ENCODE measurements around the gene KDELR1. TPM values are rescaled to one million over a fixed set of nuclear protein-coding genes. Genes with fewer than 3 reads are reported as not detected.
"Not testable (repeated sequence)": the region's sequence is repeated elsewhere in the genome, so short reads cannot be mapped to it uniquely, and the experiment has no call there.

KDELR1 gene
- total and polyA plus RNA-seq, 8 donors, result 58.7 to 113 (median 83.3) TPM

GRCh38 chr19:48393559-48394330, 2.4 kb upstream of the KDELR1 start, which contains the start of gene GRIN2D:
GRIN2D (plus strand) TSS chr19:48393668; CDS start chr19:48398393, 4,725 bp downstream.
- Histone ChIP-seq H3K27ac (no peak within 1 kb of the TSS), H3K36me3 (peaks cover 0 to 6% (median 0%) of the 10 kb centered on the region in 3 donors), H3K27me3 (peaks cover 0 to 8% (median 2%) of the 10 kb centered on the region in 4 donors), H3K4me3 (no peak within 1 kb of the TSS), H3K4me1 (no peaks in the 10 kb centered on the region), H3K9me3 (no peaks in the 10 kb centered on the region)
- DNase-seq (peak in 3 of 6 donors; percentile 45 to 75 (median 71)), ATAC-seq (no peak), FAIRE-seq (no peak)
- 3 to 4% methylated on average over 33 to 40 of the region's 40 CpGs for WGBS, 2 donors
- intact Hi-C loops (cut with DNase I), result no loop called here
- TF ChIP-seq, protein P1, sequence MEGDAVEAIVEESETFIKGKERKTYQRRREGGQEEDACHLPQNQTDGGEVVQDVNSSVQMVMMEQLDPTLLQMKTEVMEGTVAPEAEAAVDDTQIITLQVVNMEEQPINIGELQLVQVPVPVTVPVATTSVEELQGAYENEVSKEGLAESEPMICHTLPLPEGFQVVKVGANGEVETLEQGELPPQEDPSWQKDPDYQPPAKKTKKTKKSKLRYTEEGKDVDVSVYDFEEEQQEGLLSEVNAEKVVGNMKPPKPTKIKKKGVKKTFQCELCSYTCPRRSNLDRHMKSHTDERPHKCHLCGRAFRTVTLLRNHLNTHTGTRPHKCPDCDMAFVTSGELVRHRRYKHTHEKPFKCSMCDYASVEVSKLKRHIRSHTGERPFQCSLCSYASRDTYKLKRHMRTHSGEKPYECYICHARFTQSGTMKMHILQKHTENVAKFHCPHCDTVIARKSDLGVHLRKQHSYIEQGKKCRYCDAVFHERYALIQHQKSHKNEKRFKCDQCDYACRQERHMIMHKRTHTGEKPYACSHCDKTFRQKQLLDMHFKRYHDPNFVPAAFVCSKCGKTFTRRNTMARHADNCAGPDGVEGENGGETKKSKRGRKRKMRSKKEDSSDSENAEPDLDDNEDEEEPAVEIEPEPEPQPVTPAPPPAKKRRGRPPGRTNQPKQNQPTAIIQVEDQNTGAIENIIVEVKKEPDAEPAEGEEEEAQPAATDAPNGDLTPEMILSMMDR (IDR thresholded peaks at IDR 0.05), result no peak

DNA sequence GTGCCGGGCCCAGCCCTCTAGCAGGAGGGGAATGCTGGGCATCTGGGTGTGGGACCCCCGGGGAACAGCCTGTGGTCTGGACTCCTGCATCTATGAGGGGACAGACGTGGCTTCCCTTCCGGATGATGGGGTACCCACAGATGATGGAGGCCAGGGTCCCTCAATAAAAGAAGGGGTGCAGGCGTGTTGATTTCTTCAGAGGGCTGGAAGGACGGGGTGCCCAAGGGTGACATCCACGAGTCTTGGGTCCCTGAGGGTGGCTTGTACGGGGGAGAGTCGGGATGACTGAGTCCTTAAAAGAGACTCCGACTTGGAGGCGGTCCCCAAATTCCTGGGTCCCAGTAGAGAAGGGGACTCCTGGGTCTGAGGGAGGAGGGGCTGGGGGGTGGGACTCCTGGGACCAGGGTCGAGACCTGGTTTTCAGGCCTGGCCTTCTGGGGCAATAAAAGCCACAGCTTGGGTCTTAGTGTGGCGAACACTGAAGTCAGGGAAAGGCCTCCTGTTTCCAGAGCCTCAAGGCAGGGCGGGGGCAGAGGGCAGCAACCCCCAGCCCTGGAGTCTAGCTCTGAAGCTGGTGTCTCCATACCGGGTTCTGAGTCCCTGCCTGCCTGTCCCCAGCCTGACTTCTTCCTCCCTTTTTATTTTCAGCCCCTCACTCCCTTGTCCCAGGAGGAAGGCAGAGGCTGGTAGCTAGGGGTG, 1.7 kb upstream of the KDELR1 start:
- DNase-seq (peak in 1 of 6 donors; percentile 32), FAIRE-seq (no peak), ATAC-seq (no peak)
- no peak overlapping the region for H3K4me3 ChIP-seq
- H3K36me3 ChIP-seq, result peaks cover 0 to 6% (median 5%) of the 10 kb centered on the region in 3 donors
- no peaks in the 10 kb centered on the region for H3K9me3 ChIP-seq
- H3K4me1 ChIP-seq, result no peaks in the 10 kb centered on the region
- peaks cover 0 to 8% (median 2%) of the 10 kb centered on the region in 4 donors for H3K27me3 ChIP-seq
- 81 to 86% methylated on average over 15 of the region's 15 CpGs for WGBS, 2 donors
- intact Hi-C loops (cut with DNase I), result no loop called here
- TF ChIP-seq, protein P1 (IDR thresholded peaks at IDR 0.05), result no peak
- no peak overlapping the region for H3K27ac ChIP-seq

DNA sequence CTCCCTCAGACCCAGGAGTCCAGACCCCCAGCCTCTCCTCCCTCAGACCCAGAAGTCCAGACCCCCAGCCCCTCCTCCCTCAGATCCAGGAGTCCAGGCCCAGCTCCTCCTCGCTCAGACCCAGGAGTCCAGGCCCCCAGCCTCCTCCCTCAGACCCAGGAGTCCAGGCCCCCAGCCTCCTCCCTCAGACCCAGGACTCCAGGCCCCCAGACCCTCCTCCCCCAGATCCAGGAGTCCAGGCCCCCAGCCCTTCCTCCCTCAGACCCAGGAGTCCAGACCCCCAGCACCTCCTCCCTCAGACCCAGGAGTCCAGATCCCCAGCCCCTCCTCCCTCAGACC, 624 bp upstream of the KDELR1 start:
- H3K36me3 ChIP-seq; H3K4me1 ChIP-seq; H3K27ac ChIP-seq; H3K4me3 ChIP-seq; ATAC-seq; intact Hi-C loops (cut with DNase I); H3K27me3 ChIP-seq; FAIRE-seq; H3K9me3 ChIP-seq: not testable (repeated sequence)
- peak in 1 of 6 donors; percentile 34 for DNase-seq
- 57% methylated on average over 1 of the region's 1 CpG; no CpG with 5 or more reads in 1 of the 2 donors for WGBS, 2 donors

DNA sequence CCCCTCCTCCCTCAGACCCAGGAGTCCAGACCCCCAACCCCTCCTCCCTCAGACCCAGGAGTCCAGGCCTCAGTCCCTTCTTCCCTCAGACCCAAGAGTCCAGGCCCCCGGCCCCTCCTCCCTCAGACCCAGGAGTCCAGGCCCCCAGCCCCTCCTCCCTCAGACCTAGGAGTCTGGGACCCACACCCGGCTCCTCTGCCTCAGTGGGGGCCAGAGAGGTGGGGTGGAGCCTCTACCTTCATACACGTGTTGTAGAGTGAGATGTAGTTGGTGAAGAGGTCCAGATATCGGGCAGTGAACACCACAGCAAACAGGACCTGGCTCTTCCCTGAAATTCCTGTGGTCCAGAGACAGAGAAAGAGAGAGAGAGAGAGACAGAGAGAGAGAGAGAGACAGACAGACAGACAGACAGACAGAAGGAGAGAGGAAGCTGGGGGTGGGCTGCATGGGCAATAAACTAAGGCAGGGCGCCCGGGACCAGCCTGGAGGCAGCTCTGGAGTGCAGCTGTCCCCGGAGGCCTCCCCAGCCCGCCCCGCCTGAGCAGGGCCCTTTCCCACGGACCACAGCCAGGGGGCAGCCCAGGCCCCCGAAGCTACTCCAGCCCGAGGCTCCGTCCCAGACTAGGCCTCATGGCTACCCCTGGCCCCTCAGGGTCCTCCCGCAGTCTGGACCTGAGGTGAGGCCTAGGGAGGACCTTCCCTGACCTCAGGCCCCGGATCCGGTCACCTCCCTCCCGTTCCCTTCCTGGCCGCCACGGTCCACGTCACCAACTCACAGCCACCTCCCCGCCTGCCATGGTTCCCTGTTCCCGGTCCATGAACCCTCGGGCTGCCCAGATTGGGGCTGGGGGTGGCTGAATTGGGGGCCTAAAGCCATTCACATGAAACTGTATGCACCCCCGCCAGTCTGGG, 907 bp downstream of the KDELR1 start:
- H3K4me3 ChIP-seq, result peak overlapping the region; percentile 84 to 91 (median 89)
- intact Hi-C loops (cut with DNase I), result no loop called here
- TF ChIP-seq, protein P1 (IDR thresholded peaks at IDR 0.05), result peak; percentile 49 to 55 (median 51)
- H3K36me3 ChIP-seq, result peaks cover 0 to 19% (median 6%) of the 10 kb centered on the region in 3 donors
- WGBS, 2 donors, result 1 to 2% methylated on average over 17 to 24 of the region's 24 CpGs
- H3K27me3 ChIP-seq, result no peaks in the 10 kb centered on the region
- H3K9me3 ChIP-seq, result no peaks in the 10 kb centered on the region
- peak overlapping the region; percentile 67 to 87 (median 76) for H3K27ac ChIP-seq
- ATAC-seq, result peak; percentile 74 to 90 (median 84)
- no peak for FAIRE-seq
- DNase-seq, result peak; percentile 56 to 90 (median 66)
- no peaks in the 10 kb centered on the region for H3K4me1 ChIP-seq

GRCh38 chr19:48386981-48387380, 4.4 kb downstream of the KDELR1 start:
- intact Hi-C loops (cut with DNase I), result no loop called here
- H3K4me1 ChIP-seq, result no peaks in the 10 kb centered on the region
- DNase-seq (no peak), ATAC-seq (no peak), FAIRE-seq (no peak)
- peaks cover 0 to 48% (median 20%) of the 10 kb centered on the region in 3 donors for H3K36me3 ChIP-seq
- WGBS, 2 donors, result 88 to 90% methylated on average over 3 of the region's 3 CpGs
- no peaks in the 10 kb centered on the region for H3K27me3 ChIP-seq
- TF ChIP-seq, protein P1 (IDR thresholded peaks at IDR 0.05), result no peak
- H3K4me3 ChIP-seq, result no peak overlapping the region
- H3K9me3 ChIP-seq, result no peaks in the 10 kb centered on the region
- H3K27ac ChIP-seq, result no peak overlapping the region
